Activated CD4-positive, alpha-beta T cell treated with anti-CD3 and anti-CD28 coated beads, Interleukin-2, Interleukin-6, amounts not matched to agents 100 ng/mL and 50 ng/mL, durations not matched to agents 16 hours and 8 hours (primary cell): ENCODE data around the gene TANGO6.

Experiments used
- DNase-seq: peaks from one replicate; pipeline ENCODE4 v3.0.0-alpha.2; 2020

TANGO6 gene

DNA sequence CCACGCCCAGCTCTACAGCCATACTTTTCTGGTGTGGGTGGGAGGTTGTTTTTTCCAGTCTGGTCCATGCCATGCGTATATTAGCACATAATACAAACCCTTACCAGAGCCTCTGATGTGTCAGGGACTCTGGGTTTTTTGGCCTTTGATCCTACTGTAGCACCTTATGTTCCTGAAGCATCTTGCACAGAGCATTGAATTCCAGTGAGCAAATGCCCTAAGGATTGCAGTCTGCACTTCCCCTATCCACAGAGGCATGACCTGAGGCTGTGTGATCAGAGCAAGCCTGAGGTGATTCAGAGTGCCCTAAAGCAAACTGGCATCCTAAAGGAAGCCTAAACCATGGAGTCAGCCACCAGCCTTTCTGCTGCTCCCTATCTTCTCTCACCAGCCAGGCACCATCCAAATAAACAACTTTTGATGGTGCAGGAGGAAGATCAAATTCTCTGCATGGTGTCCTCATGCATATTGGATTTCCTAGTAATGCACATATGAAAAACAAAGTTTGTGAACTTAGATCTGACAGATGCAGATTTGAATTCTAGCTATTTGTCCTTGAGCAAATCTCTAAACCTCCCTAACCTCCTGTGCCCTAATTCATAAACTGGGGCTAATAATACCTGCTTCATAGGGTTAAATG is 220.9 kb downstream of the TANGO6 start:
- no peak for DNase-seq

DNA sequence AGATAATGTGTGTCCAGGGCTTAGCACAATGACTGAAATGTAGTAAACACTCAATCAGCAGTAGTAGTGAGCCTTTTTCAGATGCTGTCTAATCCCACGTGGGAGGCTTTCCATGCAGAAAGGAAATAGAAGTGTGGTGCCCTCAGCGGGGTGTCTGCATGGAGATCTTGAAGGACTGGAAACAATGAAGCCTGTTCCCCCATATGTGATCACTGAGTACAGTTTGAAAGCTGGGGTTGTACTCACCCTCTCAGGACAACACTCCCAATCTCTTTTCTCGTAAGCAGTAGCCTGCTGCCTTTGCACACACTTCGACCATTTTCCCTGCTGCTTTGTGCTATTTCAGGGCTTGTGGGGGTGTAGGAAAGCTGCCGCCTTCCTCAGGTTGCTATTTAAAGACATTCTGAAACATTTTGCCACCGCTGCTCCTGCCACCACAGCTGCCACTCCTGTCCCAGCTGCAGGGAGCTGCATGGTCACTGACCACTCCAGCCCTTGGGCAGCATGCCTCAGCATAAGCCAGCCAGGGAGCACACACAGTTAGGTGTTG is 221.5 kb downstream of the TANGO6 start:
- DNase-seq, result no peak

DNA sequence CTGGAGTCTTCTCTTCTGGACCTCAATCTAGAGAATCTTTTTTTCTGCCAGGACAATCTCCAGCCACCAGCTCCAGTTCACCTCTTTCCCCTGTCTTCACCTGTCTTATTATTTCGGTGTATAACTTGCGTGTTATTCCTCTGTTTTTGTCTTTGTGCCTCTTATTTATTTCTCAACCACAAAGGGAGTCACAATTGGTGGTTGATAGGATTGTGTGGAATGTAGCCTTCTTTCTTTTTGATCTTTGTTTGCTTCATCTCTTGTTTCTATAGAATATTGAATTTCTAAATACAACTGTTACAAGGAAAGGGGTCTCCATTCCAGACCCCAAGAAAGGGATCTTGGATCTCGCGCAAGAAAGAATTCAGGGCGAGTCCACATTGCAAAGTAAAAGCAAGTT is 226.2 kb downstream of the TANGO6 start:
- DNase-seq, result no peak

DNA sequence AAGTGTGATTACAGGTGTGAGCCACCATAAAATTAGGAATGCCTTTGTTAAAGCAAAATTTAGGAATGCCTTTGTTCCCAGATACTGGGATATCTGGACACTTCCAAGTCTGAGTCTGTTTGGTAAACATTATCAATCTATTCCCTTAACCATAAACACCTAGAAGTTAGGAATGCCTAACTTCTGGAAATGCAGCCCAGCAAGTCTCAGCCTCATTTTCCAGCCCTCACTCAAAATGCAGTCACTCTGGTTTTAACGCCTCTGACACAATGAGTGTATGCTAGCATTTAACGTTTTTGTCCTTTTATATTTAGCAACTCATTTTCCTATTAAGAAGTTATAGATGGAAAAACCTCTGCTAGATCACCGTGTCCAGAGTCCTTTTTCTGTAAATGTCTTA is 227.7 kb downstream of the TANGO6 start:
- DNase-seq, result no peak

DNA sequence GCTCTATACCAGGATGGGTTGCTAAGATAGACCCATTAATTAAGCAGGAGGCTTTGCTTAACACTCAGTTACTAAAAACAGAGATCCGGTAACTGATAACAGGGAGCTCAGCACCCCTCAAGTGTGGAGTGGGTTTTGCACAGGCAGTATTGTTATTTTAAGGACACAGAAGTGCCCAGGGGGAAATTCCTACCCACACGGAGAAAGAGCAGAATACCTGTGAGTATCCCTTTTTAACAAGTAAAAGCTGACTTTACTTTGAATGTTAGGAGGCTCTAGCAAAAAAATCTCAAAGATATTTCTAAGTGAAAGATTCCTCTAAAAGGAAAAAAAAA is 229.3 kb downstream of the TANGO6 start:
- DNase-seq, result no peak

DNA sequence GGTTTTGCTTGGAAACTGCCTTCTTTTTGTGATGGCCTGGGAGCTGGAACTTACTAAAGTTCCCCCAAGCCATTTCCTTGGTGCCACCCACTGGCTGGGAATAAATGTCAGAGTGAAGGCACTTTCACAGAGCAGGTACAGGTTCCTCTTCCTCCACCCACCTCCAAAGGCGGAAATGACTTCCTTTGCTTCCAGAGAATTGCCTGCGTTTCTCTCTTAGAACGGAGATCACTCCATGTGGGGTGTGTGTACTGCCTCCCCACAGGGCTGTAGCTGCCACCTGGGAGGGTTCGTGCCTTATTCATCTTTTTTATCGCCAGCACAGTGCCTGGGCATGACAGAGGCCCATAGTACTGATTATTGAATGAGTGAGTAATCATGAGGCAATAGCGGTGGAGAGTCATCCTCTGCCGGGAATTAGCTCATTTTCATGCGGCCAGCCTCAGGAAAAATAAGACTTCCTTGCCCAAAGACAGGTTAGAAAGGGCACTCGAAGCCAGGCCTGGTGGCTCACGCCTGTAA is 229.9 kb downstream of the TANGO6 start:
- DNase-seq, result no peak

DNA sequence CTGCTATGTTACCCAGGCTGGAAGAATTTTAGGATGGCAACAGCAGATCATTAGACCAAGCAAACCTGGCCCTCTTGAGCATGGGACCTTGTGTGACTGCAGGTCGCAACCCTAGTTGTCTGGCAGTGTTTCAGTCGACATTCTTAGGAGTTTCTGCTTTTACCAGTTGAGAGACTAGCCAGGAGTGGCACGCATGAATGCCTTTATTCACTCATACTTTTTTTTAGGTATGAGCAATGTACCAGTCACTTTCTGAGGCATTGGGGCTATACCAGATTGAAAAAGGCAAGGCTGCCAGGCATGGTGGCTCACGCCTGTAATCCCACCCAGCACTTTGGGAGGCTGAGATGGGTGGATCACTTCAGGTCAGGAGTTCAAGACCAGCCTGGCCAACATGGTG is 233.9 kb downstream of the TANGO6 start:
- DNase-seq, result no peak

DNA sequence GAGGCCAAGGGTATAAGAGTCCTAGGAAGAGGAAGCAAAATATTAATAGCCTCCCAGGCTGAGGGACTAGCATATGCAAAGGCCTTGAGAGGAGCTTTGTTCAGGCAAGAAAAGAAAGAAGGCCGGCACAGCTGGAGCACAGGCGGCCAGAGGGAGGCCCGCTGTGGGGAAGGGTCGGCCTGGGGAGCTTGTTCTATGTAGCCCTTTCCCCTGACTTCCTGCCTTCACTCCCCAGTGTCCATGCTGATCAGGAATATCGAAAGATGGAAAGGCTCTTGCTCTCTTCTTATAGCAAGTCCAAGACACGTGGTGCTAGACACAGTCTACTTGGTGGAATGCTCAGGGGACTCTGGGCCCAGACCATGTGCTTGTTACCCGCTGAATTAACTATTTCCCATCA is 234.7 kb downstream of the TANGO6 start:
- no peak for DNase-seq

DNA sequence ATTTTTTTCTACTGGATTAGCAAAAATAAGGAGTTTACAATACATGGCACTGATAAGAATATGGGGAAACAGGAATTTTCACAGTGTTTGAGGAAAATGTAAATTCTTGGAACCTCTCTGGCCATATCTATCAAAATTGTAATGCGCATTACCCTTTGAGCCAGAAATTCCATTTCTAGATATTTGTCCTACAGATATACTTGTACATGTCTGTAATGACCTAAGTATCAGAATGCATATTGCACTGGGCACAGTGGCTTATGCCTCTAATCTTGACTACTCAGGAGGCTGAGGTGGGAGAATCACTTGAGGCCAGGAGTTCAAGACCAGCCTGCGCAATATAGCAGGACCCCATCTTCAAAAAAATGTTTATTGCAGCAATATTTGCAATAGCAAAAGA is 236.4 kb downstream of the TANGO6 start:
- no peak for DNase-seq

DNA sequence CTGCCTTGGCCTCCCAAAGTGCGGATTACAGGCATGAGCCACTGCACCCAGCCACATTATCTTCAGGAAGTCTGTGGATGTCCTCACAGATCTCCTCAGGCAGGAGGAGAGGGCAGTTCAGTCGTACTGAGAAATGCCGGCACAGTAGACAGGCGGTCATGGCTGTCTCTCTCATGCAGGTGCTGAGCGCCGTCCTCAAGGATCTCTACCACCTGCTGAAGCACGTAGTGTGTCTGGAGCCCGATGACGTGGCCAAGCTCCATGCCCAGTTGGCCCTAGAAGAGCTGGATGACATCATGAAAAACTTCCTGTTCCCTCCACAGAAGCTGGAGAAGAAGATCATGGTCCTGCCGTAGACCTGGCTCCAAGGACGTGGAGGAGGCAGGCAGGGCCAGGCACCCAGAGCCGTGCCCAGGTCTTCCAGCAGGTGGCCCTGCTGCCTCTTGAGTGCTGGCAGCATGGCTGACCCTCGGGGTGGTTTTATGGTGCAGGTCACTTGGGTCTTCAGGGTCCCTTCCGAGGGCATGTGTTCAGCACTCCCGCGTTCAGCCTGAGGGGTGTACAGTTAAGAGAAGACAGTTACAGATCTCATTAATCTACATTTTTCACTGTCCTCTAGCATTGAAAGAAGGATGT is 240.1 kb downstream of the TANGO6 start:
- DNase-seq, result no peak

DNA sequence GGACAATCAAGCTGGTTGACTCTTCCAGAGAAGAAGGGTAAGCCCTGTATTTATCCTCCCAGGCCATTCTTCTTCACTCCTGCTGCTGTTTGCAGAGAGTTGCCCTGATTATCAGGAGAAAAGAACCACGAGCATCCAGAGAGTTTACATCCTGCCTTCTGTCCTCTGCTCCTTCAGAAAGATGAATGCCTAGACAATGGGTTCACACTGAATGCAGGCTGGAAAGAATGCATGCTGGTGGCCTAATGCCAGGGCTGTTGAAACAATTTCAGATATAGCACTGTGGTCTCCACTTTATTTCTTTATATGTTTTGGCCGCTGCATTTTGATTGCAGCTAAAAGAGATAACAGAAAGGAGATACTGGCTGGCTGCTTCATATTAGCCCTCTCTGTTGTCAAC is 241.0 kb downstream of the TANGO6 start:
- DNase-seq, result no peak

DNA sequence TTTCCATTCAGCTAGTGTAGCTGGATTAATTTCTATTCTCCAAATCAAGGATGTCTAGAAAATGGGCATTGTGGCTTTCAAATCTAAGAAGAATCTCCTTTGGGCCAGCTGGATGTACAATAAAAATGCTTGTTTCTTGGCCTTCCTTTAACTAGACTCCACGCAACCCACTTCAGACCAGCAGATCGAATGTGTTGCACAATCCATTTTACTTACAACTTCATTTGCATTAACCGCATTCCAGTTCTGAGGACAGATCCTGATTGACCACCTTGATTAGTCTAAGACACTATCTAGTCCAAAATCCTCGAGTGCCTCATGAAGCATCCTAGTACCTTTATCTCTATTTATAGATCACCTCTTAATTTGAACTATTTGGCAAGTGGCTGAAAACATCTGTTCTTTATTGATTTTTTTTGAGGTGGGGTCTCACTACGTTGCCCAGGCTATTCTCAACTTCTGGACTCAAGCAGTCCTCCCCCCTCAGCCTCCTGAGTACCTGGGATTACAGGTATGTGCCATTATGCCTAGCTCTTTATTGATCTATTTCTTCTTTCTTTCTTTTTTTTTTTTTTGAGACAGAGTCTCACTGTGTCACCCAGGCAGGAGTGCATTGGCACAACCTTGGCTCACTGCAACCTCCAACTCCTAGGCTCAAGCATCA is 241.8 kb downstream of the TANGO6 start:
- no peak for DNase-seq

DNA sequence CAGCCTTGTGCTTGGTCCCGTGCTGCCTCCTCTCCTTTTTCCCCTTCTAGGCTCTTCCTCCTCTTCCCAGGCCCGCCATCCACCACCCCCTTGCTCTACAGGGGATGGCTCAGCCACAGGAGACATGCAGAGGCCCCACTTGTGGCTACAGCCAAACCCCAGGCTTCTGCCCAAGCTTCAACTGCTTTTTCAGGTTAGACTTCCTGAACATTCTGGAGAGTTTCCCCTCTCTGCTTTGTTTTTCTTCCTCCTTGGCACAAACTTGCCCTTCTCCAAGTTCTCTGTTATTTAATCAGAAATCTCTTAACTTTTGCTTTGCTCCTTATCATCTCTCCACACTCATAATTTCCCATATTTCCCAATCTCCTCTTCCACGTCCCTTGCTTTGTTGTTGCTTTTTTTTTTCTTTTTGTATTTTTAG is 243.8 kb downstream of the TANGO6 start:
- no peak for DNase-seq

DNA sequence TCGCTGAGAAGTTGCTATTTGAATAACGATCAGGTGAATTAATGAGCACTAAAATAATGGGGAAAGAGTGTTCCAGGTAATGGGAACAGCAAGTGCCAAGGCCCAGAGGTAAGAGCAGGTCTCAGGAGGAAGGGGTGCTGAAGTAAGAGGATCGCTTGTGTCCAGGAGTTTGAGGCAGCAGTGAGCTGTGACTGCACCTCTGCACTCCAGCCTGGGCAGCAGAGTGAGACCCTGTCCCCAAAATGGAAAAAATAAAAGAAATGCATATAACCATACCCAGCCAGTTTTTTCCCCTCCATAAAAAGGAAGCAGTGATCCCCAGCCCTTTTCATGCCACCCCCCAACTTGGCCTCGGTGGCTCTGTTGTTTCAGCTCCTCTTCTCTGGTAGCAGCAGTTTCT is 245.4 kb downstream of the TANGO6 start:
- no peak for DNase-seq

DNA sequence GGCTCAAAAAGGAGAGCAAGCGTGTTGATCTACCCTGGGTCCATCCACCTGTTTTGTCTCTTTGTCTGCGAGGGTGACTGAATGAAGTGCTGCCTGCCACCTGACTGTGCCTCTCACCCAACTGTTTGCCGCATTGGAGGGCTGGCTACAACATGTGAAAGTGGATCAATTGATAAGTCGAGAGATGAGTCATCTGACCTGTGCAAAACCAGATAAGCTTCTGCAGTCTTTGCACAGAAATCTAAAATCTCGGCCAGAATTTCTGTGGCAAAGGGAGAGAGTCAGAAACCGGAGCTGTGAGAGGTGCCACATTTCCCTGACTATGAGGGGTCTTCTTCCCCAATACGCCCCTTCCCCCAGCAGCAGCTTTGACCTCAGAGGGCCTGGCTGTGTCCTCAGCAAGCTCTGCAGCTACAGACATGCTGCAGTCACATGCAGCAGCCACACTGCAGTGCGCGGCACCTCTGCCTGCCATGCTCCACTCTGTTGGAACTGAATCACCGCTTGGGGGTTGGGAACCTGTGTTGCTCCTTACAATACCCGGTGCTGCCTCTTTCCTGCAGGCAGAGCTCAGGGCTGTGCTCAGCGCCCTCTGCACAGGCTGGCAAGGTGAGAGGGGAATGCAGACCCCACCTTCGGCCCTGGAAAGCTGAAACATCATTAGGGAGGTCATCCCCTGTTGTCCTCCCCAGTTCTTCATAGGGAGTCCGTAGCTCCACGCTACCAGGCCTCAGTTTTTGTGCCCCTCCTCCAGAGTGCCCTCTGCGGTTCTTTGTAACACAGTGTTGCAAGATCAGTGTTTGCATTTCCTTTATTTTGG is 246.0 kb downstream of the TANGO6 start:
- peak; percentile 79 for DNase-seq

DNA sequence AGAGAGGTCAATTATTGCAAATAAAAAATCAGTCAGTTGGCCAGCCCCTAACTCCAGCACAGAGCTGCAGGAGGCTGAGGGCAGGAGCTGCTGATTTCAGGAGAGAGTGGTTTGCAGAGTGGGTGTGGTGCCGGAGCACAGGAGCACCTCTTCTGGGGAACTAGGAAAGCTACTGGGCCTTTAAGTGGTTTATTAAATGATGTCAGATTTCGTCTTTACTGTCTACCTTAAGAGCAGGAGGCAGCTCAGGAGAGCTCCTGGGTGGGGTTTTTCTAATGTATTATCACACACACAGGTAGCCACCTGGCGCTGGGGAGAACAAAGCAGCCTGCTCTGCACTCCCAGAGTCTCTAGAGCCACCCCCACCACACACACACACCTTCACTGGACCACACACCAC is 250.6 kb downstream of the TANGO6 start:
- no peak for DNase-seq

DNA sequence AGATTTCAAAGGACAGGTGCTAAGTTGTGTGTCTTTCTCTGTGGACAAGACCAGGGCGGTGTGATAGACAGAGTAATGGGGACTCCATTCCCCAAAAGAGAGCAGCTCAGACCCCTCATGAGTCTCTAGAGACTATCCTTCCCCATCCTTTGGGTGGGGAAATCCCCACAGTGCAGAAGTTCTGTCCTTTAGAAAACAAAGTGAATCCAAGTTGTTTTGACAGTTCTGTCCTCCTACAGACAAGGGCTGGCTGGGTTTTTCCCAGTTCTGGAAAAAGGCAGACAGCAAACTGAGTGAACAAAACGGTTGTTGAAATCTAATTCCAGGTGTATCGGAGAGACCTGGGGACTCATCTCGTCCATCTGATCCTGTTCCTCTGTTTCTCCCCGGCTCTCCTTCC is 251.2 kb downstream of the TANGO6 start:
- no peak for DNase-seq

DNA sequence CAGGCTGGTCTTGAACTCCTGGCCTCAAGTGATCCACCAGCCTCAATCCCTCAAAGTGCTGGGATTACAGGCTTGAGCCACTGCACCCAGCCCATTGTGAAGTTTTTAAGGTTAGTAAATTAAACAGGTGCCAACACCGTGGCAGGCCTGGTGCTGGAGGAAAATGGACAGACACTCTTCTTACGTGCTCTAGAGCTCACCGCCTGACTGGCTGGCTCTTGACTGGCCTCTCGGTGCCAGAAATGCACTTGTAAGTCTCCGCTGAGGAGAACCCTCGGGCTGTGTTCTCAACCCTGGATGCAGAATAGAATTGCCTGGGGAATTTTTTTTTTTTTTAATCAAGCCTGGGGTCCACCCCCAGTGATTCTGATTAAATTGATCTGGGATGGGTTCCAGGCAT is 251.9 kb downstream of the TANGO6 start:
- no peak for DNase-seq

DNA sequence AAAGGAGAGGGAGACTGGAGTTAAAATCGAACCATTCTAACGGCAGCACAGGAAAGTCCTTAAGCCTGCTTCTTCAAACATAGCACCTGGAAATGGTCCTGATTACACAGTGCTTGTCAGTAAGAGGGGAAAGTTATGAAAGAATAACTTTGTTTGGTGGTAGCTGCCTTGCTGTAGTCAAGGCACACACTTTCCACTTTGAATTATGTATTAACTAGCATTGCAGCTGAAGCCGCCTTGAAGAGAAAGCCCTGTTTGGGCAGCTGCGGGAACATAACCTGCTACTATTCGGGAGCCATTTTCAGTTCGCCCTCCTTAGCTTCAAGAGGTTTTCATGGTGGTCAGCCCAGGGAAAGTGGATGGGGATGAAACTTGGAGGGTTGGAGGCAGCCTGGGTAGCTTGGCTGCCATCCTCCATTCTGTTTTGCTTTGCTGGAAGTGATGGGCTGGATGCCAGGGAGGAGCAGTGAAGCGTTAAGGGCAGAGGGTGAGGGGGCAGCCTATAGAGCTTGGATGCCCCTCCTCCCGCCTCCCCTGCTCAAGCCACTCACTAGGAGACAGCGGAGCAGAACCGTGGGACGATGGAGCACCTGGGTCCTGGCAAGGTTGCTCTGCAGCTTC is 256.9 kb downstream of the TANGO6 start:
- DNase-seq, result no peak

DNA sequence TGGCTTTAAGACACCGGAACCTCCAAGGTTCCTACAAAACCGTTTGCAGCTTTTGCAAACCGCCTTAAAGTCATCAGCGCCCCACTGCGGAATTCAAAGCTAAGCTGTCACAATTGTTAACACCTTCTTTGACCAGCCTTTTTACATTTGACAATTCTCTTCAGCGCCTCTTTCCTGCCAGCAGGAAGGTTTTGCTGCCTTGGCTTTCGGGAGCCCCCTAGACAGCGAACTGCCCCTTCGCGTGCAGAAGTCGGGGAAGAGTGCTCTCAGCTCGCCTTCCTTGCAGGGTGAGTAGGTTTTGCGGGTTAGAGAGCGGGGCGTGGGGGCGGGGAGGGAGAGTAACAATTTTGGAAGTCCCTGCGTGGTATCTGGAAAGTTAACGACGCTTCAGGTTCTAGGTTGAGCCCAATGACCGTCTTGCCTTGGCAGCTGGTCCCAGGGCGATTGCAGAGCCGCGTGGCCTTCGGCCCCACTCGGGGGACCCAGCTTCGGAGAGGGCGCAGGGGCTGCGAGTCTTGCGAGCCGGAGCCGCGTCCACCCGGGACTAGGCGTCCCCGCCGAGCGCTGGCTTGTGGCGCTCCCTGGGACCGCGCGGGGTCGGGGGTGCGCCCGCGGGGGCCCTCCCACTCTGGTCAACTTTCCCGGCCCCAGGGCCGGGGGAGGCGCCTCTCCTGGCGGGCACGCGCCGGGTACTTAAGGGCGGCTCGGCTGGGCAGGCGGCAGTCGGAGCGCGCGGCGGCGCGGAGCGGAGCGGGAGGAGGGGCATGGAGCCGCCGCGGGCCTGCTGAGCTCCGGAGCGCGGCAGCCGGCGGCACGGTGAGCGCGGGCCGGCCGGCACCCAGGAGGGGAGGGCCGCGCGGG is 262.4 kb downstream of the TANGO6 start, which contains the start of gene HAS3:
HAS3 (plus strand) TSS at position 153 of the 861 bp plus-strand sequence. CDS start 3,743 bp downstream, outside the sequence.
- DNase-seq, result peak; percentile 49

DNA sequence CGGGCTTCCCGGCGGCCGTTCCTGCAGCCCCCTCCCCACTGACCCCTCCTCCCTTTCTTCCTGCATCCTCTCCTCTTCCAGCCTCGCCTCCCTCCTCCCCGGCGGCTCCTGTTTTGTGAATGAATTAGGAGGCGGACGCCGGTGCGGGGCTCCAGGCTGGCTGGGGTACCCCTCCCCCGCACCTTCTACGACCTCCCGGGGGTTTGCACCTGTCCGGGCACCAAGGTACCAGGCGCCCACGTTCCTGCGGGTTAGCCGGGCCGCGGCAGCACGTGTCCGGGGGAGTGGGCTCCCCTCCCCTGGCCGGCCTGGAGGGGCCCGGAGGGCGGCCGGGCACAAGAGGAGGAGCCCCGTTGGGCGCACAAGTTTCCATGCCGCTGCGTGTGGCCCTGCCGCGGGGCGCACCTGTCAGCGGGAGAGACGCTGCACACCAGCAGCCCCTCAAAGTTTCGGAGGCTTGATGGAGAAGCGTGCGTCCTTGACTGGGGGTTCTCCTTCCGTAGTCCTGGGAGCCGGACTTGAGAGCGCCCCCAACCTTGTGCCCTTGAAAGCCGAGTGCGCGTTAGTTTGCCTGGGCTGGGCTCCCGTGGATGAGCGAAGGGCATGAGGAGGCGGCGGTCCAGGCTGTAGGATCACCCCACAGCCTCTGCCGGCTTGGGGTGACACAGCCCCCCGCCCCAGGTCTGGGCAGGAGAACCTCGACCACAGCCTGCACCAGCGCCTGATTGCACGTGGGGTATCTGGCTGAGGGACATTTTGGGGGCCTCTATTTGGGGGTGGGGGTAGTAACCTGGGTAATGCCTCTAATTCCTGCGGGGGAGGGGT is 263.4 kb downstream of the TANGO6 start:
- DNase-seq, result no peak
